ENCODE measurements around the gene ZWILCH.

Gene ZWILCH

DNA sequence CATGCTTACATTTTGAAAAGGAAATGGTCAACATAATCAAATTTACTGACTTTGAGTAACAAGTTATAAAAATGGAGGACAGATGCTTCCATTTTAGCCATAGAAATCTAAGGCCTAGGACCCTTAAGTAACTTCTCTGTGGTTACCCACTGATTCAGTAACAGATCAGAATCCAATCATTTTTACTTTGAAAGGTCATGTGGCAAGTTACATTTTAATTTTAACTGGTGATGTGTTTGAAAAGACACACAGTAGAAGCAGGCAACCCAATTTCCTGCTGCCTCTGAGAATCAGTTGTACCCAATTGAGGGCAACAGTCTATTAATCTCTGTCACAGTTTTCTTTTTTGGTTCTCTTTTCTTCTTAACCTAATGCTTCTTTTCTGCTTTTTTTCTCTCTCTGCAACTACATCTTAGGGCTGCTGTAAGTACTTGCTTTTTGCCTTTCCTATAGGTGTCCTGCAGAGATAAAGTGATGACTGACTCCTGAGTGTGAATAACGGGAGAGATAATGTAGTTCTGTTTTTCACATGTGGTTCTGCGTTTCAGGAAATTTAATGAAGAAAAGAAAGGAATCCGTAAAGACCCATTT, 3.3 kb downstream of the ZWILCH start:
- no peaks in the 10 kb centered on the region for H3K27me3 ChIP-seq (ENCODE audit: insufficient read depth, poor library complexity, severe bottlenecking)
- H3K27ac ChIP-seq (replicated peaks): no peak overlapping the region
- DNase-seq (ENCODE audit: low read depth in 1 of 2, low spot score in 1 of 2): no peak
- TF ChIP-seq, protein P1, sequence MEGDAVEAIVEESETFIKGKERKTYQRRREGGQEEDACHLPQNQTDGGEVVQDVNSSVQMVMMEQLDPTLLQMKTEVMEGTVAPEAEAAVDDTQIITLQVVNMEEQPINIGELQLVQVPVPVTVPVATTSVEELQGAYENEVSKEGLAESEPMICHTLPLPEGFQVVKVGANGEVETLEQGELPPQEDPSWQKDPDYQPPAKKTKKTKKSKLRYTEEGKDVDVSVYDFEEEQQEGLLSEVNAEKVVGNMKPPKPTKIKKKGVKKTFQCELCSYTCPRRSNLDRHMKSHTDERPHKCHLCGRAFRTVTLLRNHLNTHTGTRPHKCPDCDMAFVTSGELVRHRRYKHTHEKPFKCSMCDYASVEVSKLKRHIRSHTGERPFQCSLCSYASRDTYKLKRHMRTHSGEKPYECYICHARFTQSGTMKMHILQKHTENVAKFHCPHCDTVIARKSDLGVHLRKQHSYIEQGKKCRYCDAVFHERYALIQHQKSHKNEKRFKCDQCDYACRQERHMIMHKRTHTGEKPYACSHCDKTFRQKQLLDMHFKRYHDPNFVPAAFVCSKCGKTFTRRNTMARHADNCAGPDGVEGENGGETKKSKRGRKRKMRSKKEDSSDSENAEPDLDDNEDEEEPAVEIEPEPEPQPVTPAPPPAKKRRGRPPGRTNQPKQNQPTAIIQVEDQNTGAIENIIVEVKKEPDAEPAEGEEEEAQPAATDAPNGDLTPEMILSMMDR (IDR thresholded peaks at IDR 0.05; ENCODE audit: insufficient read depth, low read length): no peak
- TF ChIP-seq GABPA (IDR thresholded peaks at IDR 0.05; ENCODE audit: low read depth) (no peak), SPI1 (IDR thresholded peaks at IDR 0.05; ENCODE audit: borderline replicate concordance, low read depth) (no peak), POLR2AphosphoS5 (IDR thresholded peaks at IDR 0.05; ENCODE audit: low read depth) (no peak)
- TF ChIP-seq, protein P2, sequence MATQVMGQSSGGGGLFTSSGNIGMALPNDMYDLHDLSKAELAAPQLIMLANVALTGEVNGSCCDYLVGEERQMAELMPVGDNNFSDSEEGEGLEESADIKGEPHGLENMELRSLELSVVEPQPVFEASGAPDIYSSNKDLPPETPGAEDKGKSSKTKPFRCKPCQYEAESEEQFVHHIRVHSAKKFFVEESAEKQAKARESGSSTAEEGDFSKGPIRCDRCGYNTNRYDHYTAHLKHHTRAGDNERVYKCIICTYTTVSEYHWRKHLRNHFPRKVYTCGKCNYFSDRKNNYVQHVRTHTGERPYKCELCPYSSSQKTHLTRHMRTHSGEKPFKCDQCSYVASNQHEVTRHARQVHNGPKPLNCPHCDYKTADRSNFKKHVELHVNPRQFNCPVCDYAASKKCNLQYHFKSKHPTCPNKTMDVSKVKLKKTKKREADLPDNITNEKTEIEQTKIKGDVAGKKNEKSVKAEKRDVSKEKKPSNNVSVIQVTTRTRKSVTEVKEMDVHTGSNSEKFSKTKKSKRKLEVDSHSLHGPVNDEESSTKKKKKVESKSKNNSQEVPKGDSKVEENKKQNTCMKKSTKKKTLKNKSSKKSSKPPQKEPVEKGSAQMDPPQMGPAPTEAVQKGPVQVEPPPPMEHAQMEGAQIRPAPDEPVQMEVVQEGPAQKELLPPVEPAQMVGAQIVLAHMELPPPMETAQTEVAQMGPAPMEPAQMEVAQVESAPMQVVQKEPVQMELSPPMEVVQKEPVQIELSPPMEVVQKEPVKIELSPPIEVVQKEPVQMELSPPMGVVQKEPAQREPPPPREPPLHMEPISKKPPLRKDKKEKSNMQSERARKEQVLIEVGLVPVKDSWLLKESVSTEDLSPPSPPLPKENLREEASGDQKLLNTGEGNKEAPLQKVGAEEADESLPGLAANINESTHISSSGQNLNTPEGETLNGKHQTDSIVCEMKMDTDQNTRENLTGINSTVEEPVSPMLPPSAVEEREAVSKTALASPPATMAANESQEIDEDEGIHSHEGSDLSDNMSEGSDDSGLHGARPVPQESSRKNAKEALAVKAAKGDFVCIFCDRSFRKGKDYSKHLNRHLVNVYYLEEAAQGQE (IDR thresholded peaks at IDR 0.05; ENCODE audit: insufficient replicate concordance, low read depth): no peak
- H3K4me3 ChIP-seq (replicated peaks; ENCODE audit: insufficient read depth, low read length): no peak overlapping the region

DNA sequence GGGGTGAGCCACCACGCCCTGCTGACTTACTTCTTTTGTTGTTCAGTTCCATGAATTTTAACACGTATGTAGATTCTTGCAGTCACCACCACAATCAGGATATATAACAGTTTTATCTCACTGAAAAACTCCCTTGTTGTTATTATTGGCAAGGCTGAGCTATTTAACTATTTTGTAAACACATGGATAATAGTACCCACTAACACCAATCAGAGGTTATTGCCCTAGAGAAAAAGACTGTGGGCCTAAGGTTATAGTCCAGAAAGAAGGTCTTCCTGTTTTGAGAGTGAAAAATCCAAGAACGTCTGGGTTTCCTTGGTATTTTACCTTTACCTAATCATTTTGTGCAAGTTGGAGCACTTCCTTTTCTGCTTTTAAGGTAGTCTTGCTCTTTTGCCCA, 9.5 kb downstream of the ZWILCH start:
- Histone ChIP-seq H3K27ac (replicated peaks) (no peak overlapping the region), H3K27me3 (ENCODE audit: insufficient read depth, poor library complexity, severe bottlenecking) (no peaks in the 10 kb centered on the region), H3K4me3 (replicated peaks; ENCODE audit: insufficient read depth, low read length) (no peak overlapping the region)
- DNase-seq (ENCODE audit: low read depth in 1 of 2, low spot score in 1 of 2): no peak
- TF ChIP-seq, protein P1 (IDR thresholded peaks at IDR 0.05; ENCODE audit: insufficient read depth, low read length): no peak
- TF ChIP-seq, protein P2 (IDR thresholded peaks at IDR 0.05; ENCODE audit: insufficient replicate concordance, low read depth): no peak
- TF ChIP-seq SPI1 (IDR thresholded peaks at IDR 0.05; ENCODE audit: borderline replicate concordance, low read depth): no peak
- no peak for TF ChIP-seq GABPA (IDR thresholded peaks at IDR 0.05; ENCODE audit: low read depth)
- no peak for TF ChIP-seq POLR2AphosphoS5 (IDR thresholded peaks at IDR 0.05; ENCODE audit: low read depth)

DNA sequence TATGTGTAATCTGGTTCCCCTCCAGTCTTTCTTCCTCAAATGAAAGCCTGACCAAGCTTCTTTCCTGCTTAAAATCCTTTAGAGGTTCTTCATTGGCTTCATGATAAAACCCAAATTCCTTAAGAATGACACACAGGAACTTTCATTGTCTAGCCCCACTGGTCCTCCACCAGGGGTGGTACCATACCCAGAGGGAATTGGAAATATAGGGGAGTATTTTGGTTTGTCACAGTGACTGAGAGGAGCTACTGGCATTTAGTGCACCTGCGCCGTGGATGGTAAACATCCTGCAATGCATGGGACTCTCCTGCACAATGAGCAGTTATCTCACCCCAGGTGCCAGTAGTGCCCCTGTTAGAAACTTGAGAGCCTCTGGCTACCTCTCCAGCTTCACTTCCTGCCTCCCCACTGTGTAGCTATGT, 10.8 kb downstream of the ZWILCH start:
- H3K27me3 ChIP-seq (ENCODE audit: insufficient read depth, poor library complexity, severe bottlenecking): no peaks in the 10 kb centered on the region

More for the DNA sequence above, 10.8 kb downstream of the ZWILCH start:
- Histone ChIP-seq H3K4me3 (replicated peaks; ENCODE audit: insufficient read depth, low read length) (no peak overlapping the region), H3K27ac (replicated peaks) (no peak overlapping the region)
- DNase-seq (ENCODE audit: low read depth in 1 of 2, low spot score in 1 of 2): no peak
- TF ChIP-seq, protein P1 (IDR thresholded peaks at IDR 0.05; ENCODE audit: insufficient read depth, low read length): no peak
- no peak for TF ChIP-seq GABPA (IDR thresholded peaks at IDR 0.05; ENCODE audit: low read depth)
- no peak for TF ChIP-seq SPI1 (IDR thresholded peaks at IDR 0.05; ENCODE audit: borderline replicate concordance, low read depth)
- no peak for TF ChIP-seq POLR2AphosphoS5 (IDR thresholded peaks at IDR 0.05; ENCODE audit: low read depth)
- TF ChIP-seq, protein P2 (IDR thresholded peaks at IDR 0.05; ENCODE audit: insufficient replicate concordance, low read depth): no peak
